ENCODE measurements around the gene ZFYVE21. TPM values are rescaled to one million over a fixed set of nuclear protein-coding genes. Genes with fewer than 3 reads are reported as not detected.

Gene ZFYVE21
- total RNA-seq, 2 experiments from 2014 or later = 15.6 to 15.9 TPM

DNA sequence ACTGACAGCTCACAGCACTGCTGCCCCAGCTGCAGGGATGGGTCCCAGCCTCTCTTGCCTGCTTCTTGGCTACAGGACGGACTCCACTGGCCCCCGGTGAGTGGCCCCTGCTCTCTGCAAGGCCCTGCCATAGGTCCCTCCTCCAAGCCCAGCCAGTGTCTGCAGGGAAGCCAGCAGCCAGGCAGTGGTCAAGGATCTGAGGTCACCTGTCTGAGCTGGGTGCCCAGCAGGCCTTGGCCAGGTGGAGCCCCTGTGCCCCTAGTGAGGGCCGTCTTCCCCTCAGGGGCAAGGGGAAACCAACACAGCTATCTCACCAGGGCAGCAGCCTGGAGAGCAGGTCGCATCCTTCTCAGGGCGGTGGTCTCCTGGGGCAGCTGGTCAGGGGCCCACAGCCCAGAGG, 13.5 kb upstream of the ZFYVE21 start:
- ChIA-PET CTCF (interaction anchor here (1.2 kb wide), 1 partner anchor 9 kb away, joined by 5 read pairs; no protein-coding TSS in a partner anchor), POLR2A (no interaction called here)

DNA sequence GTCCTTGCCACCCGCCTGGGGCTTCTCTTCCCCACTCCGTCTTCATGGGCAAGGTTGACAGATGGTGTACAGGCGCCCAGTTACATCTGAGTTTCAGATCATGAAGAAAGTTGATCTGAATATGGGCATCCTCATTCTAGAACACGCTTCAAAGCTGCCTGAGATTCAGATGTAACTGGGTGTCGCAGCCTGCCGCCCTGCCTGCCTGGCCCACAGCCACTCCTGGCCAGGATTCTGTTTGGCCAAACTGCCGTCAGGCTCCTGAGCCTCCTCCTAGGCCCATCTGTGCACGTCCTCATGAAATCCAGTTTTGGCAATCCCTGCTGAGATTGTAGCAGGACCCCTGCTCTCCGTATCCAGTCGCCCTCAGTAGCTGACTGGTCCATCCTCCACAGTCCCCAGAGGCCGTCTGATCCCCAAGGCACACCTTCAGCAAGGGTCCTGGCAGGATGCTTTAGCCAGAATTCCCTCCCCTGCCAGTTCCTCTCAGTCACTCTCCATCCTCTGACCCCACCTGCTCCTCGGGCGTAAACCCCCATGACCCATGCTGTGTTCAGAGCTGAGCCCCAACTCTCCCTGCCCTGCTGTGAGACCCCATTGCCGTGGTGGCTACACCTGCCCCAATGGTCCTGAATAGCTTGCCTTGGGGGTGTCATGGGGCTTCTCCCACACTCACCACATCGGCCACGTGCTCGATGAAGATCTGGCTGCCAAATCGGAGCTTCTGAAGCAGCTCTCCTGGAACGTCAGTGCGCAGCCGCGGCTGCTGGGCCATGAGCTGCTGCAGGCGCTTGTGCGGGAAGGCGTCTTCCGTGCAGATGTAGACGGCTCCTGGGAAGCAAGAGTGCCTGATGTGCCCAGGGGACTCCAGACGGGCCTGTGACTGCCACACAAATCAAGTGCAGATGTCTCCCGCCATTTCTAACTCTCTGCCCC, 12.8 kb upstream of the ZFYVE21 start:
- POLR2A ChIA-PET = interaction anchor here (0.6 kb wide), 1 partner anchor 32 kb away, joined by 5 read pairs; no protein-coding TSS in a partner anchor
- CTCF ChIA-PET = interaction anchor here (0.6 to 1.2 kb wide), 2 partner anchors 10 to 99 kb away, joined by 3 to 5 read pairs; no protein-coding TSS in a partner anchor

DNA sequence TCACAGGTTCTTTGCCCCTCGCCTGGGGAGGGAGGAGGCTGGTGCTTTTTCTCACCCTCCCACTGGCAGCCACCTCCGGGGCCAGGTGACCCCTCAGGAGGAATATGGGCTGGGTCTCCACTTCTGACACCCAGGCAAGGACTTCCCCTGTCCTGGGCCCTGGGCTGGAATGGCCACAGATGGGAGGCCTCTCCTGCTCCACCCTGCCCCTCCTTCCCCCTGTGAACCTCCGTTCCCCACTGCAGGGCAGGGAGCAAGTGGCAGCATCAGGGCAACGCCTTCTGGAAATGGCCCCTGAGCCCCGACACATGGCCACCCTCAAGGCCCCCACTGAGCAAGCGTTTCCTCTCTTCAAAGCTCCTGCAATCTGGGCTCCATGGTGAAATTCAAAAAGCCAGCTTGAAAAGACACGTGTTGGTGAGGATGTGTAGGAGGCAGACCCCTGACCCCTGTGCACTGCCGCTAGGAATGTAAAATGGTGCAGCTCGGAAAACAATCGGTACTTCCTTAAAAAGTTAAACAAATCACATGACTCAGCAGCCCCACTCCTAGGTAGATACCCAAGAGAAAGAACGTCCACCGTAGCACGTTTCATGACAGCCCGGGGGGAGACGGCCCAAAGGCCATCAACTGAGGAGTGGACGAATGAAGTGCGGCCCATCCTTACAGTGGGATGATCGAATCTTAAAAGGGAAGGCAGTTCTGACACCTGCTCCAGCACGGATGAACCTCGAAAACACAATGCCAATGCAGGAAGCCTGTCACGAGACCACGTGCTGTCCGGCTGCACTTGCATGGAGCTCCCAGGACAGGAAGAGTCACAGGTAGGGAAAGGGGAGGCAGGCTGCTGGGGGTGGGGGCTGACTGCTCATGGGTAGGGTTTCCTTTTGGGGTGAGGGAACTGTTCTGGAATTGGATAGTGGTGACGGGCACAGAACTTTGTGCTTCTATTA, 11.9 kb upstream of the ZFYVE21 start:
- POLR2A ChIA-PET = interaction anchor here (0.6 kb wide), 1 partner anchor 31 kb away, joined by 5 read pairs; no protein-coding TSS in a partner anchor
- CTCF ChIA-PET = interaction anchor here (0.6 to 1.2 kb wide), 2 partner anchors 11 to 99 kb away, joined by 3 to 5 read pairs; no protein-coding TSS in a partner anchor

DNA sequence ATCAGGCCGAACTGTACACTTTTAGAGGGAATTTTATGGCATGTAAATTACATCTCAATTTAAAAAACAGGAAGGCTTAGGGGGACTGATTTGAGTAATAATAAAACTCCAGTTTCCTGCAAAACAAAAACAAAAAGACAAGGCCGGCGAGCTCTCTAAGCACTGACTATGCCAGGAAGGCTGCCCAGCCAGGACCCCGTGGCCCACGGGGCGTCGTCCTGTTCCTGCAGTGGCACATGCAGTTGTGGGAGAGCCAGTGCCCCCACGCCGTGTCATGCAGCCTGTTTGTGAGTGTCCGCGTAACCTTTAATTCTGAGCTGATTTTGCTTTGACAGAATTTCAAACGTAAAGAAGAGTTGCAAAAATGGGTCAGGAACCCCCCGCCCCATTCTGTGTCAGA, 10.9 kb upstream of the ZFYVE21 start:
- CTCF ChIA-PET = no interaction called here
- POLR2A ChIA-PET = interaction anchor here (0.8 kb wide), 1 partner anchor 11 kb away, joined by 3 read pairs; the partner anchor contains the start of gene ZFYVE21

DNA sequence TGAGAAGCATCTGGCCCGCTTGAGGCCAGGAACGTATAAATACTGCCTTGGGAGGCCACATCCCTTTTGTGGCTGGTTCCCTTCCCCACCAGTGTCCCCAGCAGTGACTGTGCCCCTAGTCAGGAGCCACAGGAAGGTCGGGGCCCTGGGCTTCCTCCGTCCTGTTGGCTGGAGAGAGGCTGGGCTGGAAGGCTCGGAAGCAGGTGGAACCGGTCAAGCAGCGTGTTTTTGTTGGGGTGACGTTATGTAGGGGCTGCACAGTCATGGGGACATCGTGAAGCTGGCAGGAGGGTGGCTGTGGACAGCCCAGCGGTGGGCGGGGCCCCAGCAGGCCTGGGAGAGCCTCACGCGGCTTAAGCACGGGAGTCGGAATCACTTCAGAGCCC, 10.5 kb upstream of the ZFYVE21 start:
- POLR2A ChIA-PET = interaction anchor here (0.8 kb wide), 1 partner anchor 11 kb away, joined by 3 read pairs; the partner anchor contains the start of gene ZFYVE21
- CTCF ChIA-PET = no interaction called here

DNA sequence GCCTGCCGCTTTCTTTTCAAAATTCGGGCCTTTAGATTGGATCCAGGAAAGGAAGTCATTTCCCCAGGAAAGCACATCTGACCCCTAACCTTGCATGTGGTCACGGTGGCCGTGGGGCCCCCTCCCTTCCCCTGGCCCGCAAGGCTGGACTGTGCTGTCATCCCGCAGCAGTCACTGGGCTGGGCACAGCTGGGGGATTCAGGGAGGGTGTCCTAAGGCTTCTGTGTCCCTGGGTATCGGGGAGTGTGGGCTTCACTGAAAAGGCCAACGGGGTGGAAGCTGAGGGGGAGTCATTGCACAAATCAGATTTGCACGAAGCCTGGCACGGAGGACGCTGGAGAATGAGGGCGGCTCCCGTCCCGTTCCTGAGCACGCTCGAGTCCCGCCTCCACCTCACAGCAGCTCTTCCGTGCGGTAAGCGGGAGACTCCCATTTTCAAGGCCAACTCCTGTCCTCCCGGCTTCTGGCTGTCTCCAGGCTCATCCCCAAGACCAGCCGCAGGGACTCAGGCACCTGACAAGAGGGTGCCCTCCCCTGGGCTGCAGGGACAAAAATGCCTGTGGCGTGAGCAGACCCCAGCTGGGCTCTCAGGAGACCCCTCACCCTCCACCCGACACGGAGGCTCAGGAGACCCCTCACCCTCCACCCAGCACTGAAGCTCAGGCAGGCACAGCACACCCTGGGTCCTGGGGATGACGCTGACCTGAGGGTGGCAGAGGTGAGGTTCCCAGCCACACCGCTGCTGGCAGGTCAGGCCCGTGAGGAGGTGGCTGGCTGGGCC, 9.9 kb upstream of the ZFYVE21 start:
- CTCF ChIA-PET = no interaction called here
- POLR2A ChIA-PET = interaction anchor here (0.8 to 1.6 kb wide), 2 partner anchors 10 kb away, joined by 3 read pairs; partner anchors contain the start of genes XRCC3 and ZFYVE21

DNA sequence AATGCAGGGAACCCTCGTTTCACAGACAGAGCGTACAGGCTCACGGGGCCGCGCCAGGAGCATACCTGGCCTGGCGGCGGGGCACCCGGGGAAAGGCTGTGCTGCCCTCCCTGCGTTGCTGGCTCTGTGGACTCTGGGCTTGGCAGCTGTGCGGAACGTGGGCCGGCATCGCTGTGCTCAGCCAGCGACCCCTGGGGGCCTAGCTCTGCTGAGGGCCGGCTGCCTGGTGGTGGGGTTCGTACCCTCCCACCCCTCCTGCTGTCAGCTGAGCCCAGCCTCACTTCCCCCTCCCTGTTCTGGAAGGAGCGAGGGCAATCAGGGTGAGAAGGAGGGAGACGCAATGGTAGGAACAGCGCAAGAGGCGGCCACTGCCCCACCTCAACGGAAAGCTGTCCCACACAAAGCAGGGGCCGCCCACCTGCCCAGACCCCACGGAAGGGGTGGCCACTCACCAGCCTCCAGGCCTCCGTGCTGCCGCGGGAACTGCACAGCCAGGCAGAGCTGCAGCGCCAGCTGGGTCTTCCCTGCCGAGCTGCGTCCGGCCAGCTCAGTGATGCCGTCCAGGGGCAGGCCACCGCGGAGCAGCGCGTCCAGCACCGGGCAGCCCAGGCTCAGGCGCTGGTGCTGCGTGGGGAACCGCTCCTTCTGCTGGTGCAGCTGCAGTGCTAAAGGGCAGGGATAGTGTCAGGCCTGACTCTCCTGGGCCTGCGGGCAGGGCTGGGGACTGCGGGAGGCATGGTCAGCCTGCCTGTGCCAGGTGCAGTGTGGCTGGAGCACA, 8.9 kb upstream of the ZFYVE21 start:
- POLR2A ChIA-PET = interaction anchor here (1.6 kb wide), 1 partner anchor 9 kb away, joined by 3 read pairs; the partner anchor contains the start of genes XRCC3 and ZFYVE21
- CTCF ChIA-PET = no interaction called here

DNA sequence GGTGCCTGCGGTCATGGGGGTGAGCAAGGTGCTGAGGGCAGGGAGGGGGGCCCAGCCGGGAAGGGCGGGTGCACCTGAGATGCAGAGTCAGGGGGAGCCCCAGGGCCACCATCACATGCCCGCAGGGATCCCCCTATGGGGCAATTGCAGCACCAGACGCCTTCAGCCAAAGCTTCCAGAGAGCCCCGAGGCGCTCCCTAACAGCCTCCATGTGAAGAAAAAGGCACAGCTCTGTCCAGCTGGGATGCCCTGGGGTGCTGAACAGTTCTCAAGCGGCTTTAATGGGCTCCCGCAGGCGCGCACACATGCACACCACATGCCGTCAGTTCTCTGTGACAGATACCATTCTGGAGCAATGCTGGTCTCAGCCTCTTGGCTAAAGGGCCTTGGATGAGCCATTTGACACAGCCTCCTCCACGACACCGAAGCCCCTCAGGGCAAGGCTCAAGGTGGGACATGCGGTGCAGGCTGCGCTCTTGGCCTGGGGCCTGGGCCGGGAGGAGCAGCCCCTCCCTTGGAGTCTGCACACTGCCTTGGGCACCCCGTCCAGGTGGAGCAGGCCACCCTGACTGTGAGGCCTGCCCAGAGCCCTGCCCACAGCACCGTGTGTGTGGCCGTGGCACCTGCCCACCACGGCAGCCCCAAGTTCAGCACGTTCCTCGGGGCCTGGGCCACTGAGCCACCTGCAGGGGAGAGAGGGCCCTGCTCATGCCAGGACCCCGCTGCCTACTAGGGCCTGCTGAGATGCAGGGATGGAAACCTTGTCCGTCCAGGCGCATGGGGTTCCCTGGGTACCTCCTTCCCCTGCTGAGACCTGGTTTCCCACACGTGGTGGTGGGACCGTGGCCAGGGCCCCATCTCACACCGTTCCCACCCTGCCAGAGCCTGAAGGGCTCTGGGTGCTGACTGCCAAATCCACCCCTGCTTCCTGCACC, 8.0 kb upstream of the ZFYVE21 start:
- ChIA-PET CTCF (no interaction called here), POLR2A (interaction anchor here (1.6 kb wide), 1 partner anchor 8 kb away, joined by 3 read pairs; the partner anchor contains the start of genes XRCC3 and ZFYVE21)

DNA sequence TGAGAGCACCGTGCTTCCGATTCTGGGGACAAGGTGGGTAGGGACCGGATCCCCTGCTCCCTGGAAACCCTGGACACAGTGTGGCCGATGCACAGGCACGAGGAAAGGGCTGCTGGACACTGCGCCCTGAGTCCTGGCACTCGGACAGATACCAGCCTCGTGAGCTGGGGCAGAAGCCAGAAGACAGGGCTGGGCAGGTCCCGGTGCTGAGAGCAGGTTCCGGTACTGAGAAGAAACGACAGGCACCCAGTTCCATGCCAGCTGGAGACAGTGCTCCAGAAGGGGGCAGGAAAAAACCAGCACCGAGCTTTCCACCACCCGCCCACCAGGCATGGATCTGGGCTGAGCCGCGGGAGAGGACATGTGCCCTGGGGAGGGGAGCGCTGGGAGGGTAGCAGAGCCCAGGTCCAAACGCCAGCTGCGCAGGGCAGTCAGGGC, 6.8 kb upstream of the ZFYVE21 start:
- ChIA-PET CTCF (no interaction called here), POLR2A (interaction anchor here (0.6 kb wide), 1 partner anchor 26 kb away, joined by 3 read pairs; no protein-coding TSS in a partner anchor)

DNA sequence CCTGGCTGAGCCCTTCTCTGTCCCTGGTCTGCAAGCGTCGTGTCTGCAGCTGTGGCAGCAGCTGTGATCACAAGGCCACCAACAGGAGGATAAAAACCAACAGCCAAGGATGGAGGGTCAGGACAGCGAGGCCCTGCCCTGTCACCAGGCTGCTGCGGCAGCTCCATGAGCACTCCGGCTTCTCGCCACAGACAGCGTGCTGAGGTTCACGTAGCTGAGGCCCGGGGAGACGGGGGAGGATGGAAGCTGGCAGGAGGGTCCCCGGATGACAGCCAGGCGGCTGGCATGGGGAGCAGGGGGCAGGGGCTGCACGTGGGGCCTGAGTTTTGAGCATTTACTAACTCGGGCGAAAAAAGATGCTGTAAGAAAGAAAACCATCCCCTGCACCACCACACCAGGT, 5.8 kb upstream of the ZFYVE21 start:
- ChIA-PET CTCF (no interaction called here), POLR2A (no interaction called here)

DNA sequence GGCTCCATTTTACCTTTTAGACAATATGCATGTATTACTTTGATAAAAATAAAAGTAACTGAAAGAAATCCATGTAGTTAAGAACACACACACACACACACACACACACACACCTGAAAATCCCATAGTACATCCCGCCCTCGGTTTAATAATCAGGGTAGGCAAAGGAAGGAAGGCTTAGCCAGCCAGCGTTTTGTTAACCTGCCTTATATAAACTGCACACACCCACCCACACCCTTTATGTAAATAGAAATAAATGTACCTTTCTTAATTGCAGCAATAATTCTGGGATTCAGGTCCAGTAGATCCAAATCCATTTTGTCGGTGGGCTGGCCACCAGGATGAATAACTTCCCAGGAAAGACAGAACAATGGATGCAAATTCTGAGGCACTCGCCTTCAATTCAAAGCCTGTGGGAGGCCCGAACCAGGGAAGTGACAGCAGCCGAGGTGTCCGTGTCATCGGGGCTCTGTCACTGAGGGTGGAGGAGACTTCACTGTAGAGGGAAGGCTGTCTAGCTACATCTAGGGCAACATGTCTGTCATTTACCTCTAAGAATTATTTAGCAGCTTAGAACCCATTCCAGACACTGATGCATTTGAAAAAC, 4.7 kb upstream of the ZFYVE21 start:
- CTCF ChIA-PET = no interaction called here
- POLR2A ChIA-PET = no interaction called here

DNA sequence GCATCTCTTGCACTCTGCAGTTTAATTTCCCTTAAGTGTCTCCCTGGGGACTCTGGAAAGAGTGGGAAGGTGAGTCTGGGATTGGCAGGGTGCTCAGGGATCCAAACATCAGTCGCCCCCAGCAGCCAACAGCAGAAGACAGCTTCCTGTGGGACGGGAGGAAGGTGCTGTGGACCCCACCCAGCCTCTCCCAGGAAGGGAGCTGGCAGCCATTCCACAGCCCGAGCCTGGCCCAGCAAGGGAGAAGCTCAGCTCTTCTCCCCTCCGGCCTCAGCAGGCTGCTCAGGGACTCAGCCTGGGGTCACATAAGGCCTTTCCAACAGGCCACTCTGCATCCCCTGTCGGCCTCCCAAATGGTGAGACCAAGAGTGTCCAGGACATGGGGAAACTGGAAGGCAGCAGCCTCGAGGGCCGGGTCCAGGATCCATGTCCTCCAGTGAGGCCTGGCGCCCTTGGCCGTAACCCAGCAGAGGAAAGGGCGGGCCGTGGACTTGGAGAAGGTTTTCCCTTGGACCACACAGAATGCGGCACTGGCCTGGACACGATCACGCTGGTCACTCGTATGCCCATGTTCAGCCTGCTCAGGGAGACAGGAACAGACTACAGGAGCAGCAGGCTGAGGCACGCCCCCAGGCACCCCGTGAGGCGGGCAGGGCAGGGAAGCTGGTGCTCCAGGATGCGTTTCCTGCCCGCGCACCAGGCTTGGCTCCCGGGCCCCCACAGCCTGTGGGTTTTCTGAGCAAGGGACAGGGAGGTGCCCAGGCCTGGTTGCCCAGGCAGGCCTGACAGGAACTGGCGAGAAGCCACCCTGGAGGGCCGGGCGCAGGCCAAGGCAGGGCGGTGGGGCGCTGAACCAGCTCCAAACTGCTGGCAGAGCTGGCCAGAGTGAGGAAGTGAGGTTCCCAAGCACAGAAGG, 3.8 kb upstream of the ZFYVE21 start:
- CTCF ChIA-PET = no interaction called here
- POLR2A ChIA-PET = no interaction called here

DNA sequence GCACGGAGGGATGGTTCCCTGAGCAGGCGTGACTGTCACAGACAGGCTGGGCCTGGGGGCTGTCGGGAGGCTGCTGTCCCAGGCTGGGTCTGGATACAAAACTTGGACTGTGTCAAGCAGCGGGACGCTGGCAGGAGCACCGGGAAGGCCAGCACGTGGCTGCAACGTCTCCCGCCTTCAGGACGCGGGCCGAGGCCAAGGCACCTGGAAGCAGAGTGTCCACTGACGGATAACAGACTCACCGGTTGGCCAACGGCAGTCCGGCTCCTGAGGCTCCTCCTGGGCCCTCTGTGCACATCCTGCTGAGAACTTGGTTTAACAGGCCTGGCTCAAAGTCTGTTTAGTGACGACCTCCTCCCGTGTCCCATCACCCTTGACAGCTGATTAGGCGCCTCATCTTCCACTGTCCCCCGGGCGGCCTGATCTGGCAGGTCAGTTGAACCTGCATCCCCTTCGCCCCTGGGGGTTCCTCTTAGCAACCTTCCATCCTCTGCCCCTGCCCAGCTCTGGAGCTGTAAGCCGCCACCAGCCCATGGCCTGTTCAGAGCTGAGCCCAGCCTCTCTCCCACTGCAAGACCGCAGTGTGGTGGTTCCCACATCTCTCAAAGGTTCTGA, 2.9 kb upstream of the ZFYVE21 start:
- ChIA-PET CTCF (no interaction called here), POLR2A (no interaction called here)

DNA sequence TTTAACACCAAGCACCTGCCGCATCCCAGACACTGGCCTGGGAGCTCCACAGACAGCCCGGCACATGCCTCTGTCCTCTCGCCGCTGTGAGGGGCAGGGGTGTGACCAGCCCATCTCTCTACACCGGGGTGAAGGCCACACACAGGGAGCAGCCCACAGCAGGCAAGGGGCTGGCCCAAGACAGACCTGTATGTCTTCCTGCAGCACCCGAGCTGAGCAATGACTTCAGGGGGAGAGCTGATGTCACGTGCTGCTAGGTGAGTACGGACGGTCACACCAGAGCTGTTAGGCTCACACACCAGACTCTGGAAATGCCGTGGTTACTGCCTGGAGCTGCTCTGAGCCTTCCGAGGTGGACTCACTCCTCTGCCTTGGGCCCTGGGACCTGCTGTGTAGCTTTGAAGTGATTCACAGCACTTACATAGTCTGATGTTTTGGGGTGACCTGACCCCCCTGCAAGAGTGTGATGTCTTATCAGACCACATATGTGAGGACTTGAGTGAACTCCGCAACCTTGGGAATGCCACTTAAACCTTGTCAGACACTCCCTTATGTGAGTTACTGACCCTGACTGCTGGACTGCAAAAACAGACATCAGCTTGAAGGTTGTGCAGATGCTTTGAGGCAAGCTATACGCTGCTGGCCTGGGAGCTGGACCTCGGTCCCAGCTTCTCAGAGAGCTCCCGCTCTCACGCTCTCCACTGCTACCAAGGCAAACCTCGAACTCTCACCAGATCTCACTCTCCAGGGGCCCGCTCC, 2.1 kb upstream of the ZFYVE21 start:
- ChIA-PET CTCF (no interaction called here), POLR2A (no interaction called here)
